ENCODE data around the gene SLX1A.
"Not testable (repeated sequence)": the region's sequence is repeated elsewhere in the genome, so short reads cannot be mapped to it uniquely, and the experiment has no call there.

Gene SLX1A

GRCh38 chr16:30173054-30173453 lies 20.6 kb upstream of the SLX1A start:
- no peaks in the 10 kb centered on the region for H4K20me1 ChIP-seq (ENCODE audit: control insufficient read depth, insufficient read depth, low read depth, low read length)
- no peaks in the 10 kb centered on the region for H3K9me3 ChIP-seq (ENCODE audit: control insufficient read depth, insufficient read depth, low read length)
- no peaks in the 10 kb centered on the region for H3F3A ChIP-seq (ENCODE audit: control insufficient read depth, insufficient read depth)
- H3K4me3 ChIP-seq (ENCODE audit: low read length): no peak overlapping the region
- no peak overlapping the region for H3K27ac ChIP-seq (ENCODE audit: low read depth, low read length)
- H3K4me2 ChIP-seq (ENCODE audit: low read length): no peak overlapping the region
- no peaks in the 10 kb centered on the region for H3K36me3 ChIP-seq (ENCODE audit: control insufficient read depth, low read length)
- H3K4me1 ChIP-seq (ENCODE audit: control insufficient read depth, low read length): no peaks in the 10 kb centered on the region
- no peak for TF ChIP-seq EZH2phosphoT487 (IDR thresholded peaks at IDR 0.05; ENCODE audit: borderline replicate concordance, low read length)
- TF ChIP-seq CTCF (IDR thresholded peaks at IDR 0.05; ENCODE audit: low read depth, low read length, poor library complexity, severe bottlenecking): no peak
- no peaks in the 10 kb centered on the region for H3K9me2 ChIP-seq (replicated peaks; ENCODE audit: control insufficient read depth, low read length)
- no peaks in the 10 kb centered on the region for H3K27me3 ChIP-seq (ENCODE audit: control insufficient read depth, low read length)
- no peaks in the 10 kb centered on the region for H3K79me2 ChIP-seq (ENCODE audit: control insufficient read depth, low read length)

GRCh38 chr16:30176876-30177275 lies 16.8 kb upstream of the SLX1A start:
- H3K36me3 ChIP-seq (ENCODE audit: control insufficient read depth, low read length); H3K4me1 ChIP-seq (ENCODE audit: control insufficient read depth, low read length); H3K79me2 ChIP-seq (ENCODE audit: control insufficient read depth, low read length); H3F3A ChIP-seq (ENCODE audit: control insufficient read depth, insufficient read depth); H3K27me3 ChIP-seq (ENCODE audit: control insufficient read depth, low read length); H3K4me3 ChIP-seq (ENCODE audit: low read length); H3K9me3 ChIP-seq (ENCODE audit: control insufficient read depth, insufficient read depth, low read length); H3K27ac ChIP-seq (ENCODE audit: low read depth, low read length); H3K4me2 ChIP-seq (ENCODE audit: low read length); H3K9me2 ChIP-seq (replicated peaks; ENCODE audit: control insufficient read depth, low read length); H4K20me1 ChIP-seq (ENCODE audit: control insufficient read depth, insufficient read depth, low read depth, low read length): not testable (repeated sequence)

- no peak overlapping the region for H3K4me3 ChIP-seq (ENCODE audit: low read length)
- H3F3A ChIP-seq (ENCODE audit: control insufficient read depth, insufficient read depth): peaks cover under 1% of the 10 kb centered on the region
- no peaks in the 10 kb centered on the region for H3K9me3 ChIP-seq (ENCODE audit: control insufficient read depth, insufficient read depth, low read length)
- H3K27ac ChIP-seq (ENCODE audit: low read depth, low read length): no peak overlapping the region
- TF ChIP-seq CTCF (IDR thresholded peaks at IDR 0.05; ENCODE audit: low read depth, low read length, poor library complexity, severe bottlenecking) (no peak), EZH2phosphoT487 (IDR thresholded peaks at IDR 0.05; ENCODE audit: borderline replicate concordance, low read length) (no peak)
- peaks cover 9% of the 10 kb centered on the region for H3K4me1 ChIP-seq (ENCODE audit: control insufficient read depth, low read length)
- no peaks in the 10 kb centered on the region for H3K9me2 ChIP-seq (replicated peaks; ENCODE audit: control insufficient read depth, low read length)
- H4K20me1 ChIP-seq (ENCODE audit: control insufficient read depth, insufficient read depth, low read depth, low read length): no peaks in the 10 kb centered on the region
- H3K27me3 ChIP-seq (ENCODE audit: control insufficient read depth, low read length): no peaks in the 10 kb centered on the region
- H3K79me2 ChIP-seq (ENCODE audit: control insufficient read depth, low read length): peaks cover 6% of the 10 kb centered on the region
- no peak overlapping the region for H3K4me2 ChIP-seq (ENCODE audit: low read length)
- H3K36me3 ChIP-seq (ENCODE audit: control insufficient read depth, low read length): peaks cover 3% of the 10 kb centered on the region
Measured at GRCh38 chr16:30179195-30179594, 14.5 kb upstream of the SLX1A start.

GRCh38 chr16:30179931-30180330 lies 13.7 kb upstream of the SLX1A start:
- Histone ChIP-seq H3K4me2 (ENCODE audit: low read length) (no peak overlapping the region), H4K20me1 (ENCODE audit: control insufficient read depth, insufficient read depth, low read depth, low read length) (no peaks in the 10 kb centered on the region), H3K4me1 (ENCODE audit: control insufficient read depth, low read length) (peaks cover 13% of the 10 kb centered on the region), H3K9me3 (ENCODE audit: control insufficient read depth, insufficient read depth, low read length) (no peaks in the 10 kb centered on the region), H3K9me2 (replicated peaks; ENCODE audit: control insufficient read depth, low read length) (no peaks in the 10 kb centered on the region), H3K4me3 (ENCODE audit: low read length) (no peak overlapping the region), H3K27ac (ENCODE audit: low read depth, low read length) (no peak overlapping the region), H3K27me3 (ENCODE audit: control insufficient read depth, low read length) (no peaks in the 10 kb centered on the region), H3F3A (ENCODE audit: control insufficient read depth, insufficient read depth) (peaks cover 7% of the 10 kb centered on the region), H3K36me3 (ENCODE audit: control insufficient read depth, low read length) (peaks cover 10% of the 10 kb centered on the region), H3K79me2 (ENCODE audit: control insufficient read depth, low read length) (peaks cover 14% of the 10 kb centered on the region)
- TF ChIP-seq EZH2phosphoT487 (IDR thresholded peaks at IDR 0.05; ENCODE audit: borderline replicate concordance, low read length) (no peak), CTCF (IDR thresholded peaks at IDR 0.05; ENCODE audit: low read depth, low read length, poor library complexity, severe bottlenecking) (no peak)
